DND-41 (cell line): Measurements from ENCODE around the gene RSPH3.
"Not testable (repeated sequence)": the region's sequence is repeated elsewhere in the genome, so short reads cannot be mapped to it uniquely, and the experiment has no call there.

Experiments used
- ATAC-seq: fragments of 200-7000 bp; cut with Tn5 transposase; 3 replicates; pipeline ENCODE4 v1.9.1; 2021; ENCODE audit warnings: low read depth; ENCODE audit not compliant: insufficient read depth
- DNase-seq: peaks from one replicate; pipeline ENCODE4 v3.0.0-alpha.2; 2020
- H2AFZ ChIP-seq: 2 replicates; pipeline ENCODE4 v1.6.0; 2012; ENCODE audit warnings: low read depth, low read length
- H3K27ac ChIP-seq: 2 replicates; pipeline ENCODE4 v1.5.1; 2012; ENCODE audit warnings: low read length, inconsistent platforms
- H3K27me3 ChIP-seq: fragments of 200-600 bp; sonication (generic); 2 replicates; pipeline ENCODE4 v1.6.0; 2012; ENCODE audit warnings: low read length, mild to moderate bottlenecking, inconsistent platforms; ENCODE audit not compliant: insufficient read depth, poor library complexity
- H3K36me3 ChIP-seq: 2 replicates; pipeline ENCODE4 v1.5.1; 2012; ENCODE audit warnings: low read length, inconsistent platforms; ENCODE audit not compliant: insufficient read depth
- H3K4me1 ChIP-seq: 2 replicates; pipeline ENCODE4 v1.5.1; 2012; ENCODE audit warnings: mild to moderate bottlenecking, low read length; ENCODE audit not compliant: insufficient read depth
- H3K4me2 ChIP-seq: 2 replicates; pipeline ENCODE4 v1.6.0; 2012; ENCODE audit warnings: mild to moderate bottlenecking, moderate library complexity, low read length, inconsistent platforms; ENCODE audit not compliant: insufficient read depth
- H3K4me3 ChIP-seq, 2 experiments: fragments of 200-600 bp in 1 of 2; shearing (Covaris generic) in 1 of 2; 2 replicates each; pipeline ENCODE4 v1.5.1; 2012 to 2016; ENCODE audit warnings: inconsistent platforms in 2 of 2, low read length in 2 of 2, mild to moderate bottlenecking in 2 of 2, low read depth in 1 of 2, moderate library complexity in 1 of 2
- H3K79me2 ChIP-seq: 2 replicates; pipeline ENCODE4 v1.6.0; 2012; ENCODE audit warnings: low read length, inconsistent platforms; ENCODE audit not compliant: insufficient read depth
- H3K9ac ChIP-seq: 2 replicates; pipeline ENCODE4 v1.6.0; 2012; ENCODE audit warnings: low read depth, mild to moderate bottlenecking, inconsistent platforms, low read length, moderate library complexity
- H3K9me3 ChIP-seq: 2 replicates; pipeline ENCODE4 v1.5.1; 2012; ENCODE audit warnings: low read length, moderate library complexity, mild to moderate bottlenecking, inconsistent platforms; ENCODE audit not compliant: insufficient read depth, severe bottlenecking
- H4K20me1 ChIP-seq: 2 replicates; pipeline ENCODE4 v1.6.0; 2012; ENCODE audit warnings: low read length; ENCODE audit not compliant: insufficient read depth
- EZH2 ChIP-seq: IDR thresholded peaks from 3 replicates; pipeline ENCODE4 v1.6.1; 2012; ENCODE audit warnings: borderline replicate concordance, low read depth, mild to moderate bottlenecking, moderate library complexity, low read length, inconsistent platforms; ENCODE audit not compliant: severe bottlenecking
- TF ChIP-seq, protein P1 (sequence below): IDR thresholded peaks from 2 replicates; pipeline ENCODE4 v1.5.1; 2012; ENCODE audit warnings: borderline replicate concordance, low read length, moderate library complexity, mild to moderate bottlenecking; ENCODE audit not compliant: poor library complexity, severe bottlenecking; ENCODE audit errors: extremely low read depth

RSPH3 gene

DNA sequence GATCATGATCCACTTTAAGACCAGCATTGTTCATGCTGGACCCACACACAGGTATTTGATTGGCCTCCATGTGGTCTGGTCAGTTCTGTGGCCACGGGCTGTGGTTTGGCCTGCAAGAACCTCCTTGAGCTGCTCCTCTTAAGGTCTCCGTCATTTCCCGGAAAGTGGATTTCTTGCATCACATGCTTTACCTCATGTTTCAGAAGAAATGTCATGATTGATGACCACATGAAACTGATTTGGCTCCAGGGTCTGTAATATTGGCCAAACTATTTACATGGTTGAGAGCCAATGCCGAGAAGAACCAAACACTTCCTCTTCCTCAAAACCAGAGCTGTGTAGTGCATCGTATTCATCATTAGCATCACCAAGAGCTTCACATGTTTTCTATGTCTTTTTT, 13.2 kb upstream of the RSPH3 start:
- no peak for ATAC-seq
- DNase-seq = no peak
- Histone ChIP-seq H3K27me3 (no peaks in the 10 kb centered on the region), H3K9ac (no peak overlapping the region), H3K36me3 (no peaks in the 10 kb centered on the region), H3K4me2 (no peak overlapping the region), H3K27ac (no peak overlapping the region), H3K4me1 (peaks cover 7% of the 10 kb centered on the region), H4K20me1 (no peaks in the 10 kb centered on the region), H3K9me3 (no peaks in the 10 kb centered on the region), H3K79me2 (no peaks in the 10 kb centered on the region), H3K4me3 (no peak overlapping the region), H2AFZ (no peak overlapping the region)
- TF ChIP-seq, protein P1, sequence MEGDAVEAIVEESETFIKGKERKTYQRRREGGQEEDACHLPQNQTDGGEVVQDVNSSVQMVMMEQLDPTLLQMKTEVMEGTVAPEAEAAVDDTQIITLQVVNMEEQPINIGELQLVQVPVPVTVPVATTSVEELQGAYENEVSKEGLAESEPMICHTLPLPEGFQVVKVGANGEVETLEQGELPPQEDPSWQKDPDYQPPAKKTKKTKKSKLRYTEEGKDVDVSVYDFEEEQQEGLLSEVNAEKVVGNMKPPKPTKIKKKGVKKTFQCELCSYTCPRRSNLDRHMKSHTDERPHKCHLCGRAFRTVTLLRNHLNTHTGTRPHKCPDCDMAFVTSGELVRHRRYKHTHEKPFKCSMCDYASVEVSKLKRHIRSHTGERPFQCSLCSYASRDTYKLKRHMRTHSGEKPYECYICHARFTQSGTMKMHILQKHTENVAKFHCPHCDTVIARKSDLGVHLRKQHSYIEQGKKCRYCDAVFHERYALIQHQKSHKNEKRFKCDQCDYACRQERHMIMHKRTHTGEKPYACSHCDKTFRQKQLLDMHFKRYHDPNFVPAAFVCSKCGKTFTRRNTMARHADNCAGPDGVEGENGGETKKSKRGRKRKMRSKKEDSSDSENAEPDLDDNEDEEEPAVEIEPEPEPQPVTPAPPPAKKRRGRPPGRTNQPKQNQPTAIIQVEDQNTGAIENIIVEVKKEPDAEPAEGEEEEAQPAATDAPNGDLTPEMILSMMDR = no peak
- TF ChIP-seq EZH2 = no peak

DNA sequence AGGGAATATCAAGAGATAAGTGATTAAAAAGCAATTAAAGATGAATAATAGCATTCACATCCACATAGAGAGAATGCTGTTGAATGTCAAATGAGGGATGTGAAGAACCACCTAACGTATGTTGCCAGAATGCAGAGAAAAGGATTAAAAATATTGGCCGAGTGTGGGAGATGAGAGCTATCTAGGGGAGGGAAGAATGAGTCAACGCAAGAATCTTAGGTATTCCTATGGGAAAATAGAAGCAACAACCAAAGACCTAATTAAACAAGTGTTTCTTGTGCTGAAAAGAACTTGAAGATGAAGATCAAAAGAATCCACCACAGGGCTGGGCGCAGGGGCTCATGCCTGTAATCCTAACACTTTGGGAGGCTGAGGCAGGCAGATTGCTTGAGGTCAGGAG, 12.2 kb upstream of the RSPH3 start:
- H3K27ac ChIP-seq = no peak overlapping the region
- H3K9me3 ChIP-seq = no peaks in the 10 kb centered on the region
- no peaks in the 10 kb centered on the region for H3K36me3 ChIP-seq
- no peaks in the 10 kb centered on the region for H3K79me2 ChIP-seq
- H3K4me3 ChIP-seq = no peak overlapping the region
- H3K9ac ChIP-seq = no peak overlapping the region
- no peak overlapping the region for H2AFZ ChIP-seq
- ATAC-seq = no peak
- H4K20me1 ChIP-seq = no peaks in the 10 kb centered on the region
- H3K27me3 ChIP-seq = no peaks in the 10 kb centered on the region
- H3K4me1 ChIP-seq = no peaks in the 10 kb centered on the region
- H3K4me2 ChIP-seq = no peak overlapping the region
- no peak for DNase-seq
- TF ChIP-seq, protein P1 = no peak
- no peak for TF ChIP-seq EZH2

DNA sequence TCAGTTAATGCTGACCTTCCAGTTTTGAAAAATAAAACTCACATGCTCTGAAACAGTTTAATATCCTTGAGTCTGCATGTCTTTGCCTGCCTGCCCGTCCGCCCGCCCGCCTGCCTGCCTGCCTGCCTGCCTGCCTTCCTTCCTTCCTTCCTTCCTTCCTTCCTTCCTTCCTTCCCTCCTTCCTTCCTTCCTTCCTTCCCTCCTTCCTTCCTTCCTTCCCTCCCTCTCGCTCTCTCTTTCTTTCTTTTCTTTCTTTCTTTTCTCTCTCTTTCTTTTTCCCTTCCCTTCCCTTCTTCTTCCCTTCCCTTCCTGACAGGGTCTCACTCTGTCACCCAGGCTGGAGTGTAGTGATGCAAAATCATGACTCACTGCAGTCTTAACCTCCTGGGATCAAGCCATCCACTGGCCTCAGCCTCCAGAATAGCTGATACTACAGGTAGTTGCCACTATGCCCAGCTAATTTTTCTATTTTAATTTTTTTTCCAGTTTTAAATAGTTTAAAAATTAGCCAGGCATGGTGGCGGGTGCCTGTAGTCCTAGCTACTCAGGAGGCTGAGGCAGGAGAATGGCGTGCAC, 10.1 kb upstream of the RSPH3 start:
- not testable (repeated sequence) for H3K27ac ChIP-seq, H3K79me2 ChIP-seq, H3K9me3 ChIP-seq, H3K4me1 ChIP-seq, ATAC-seq, H3K4me2 ChIP-seq, H3K4me3 ChIP-seq, H2AFZ ChIP-seq, H3K27me3 ChIP-seq, H4K20me1 ChIP-seq, H3K36me3 ChIP-seq, H3K9ac ChIP-seq, DNase-seq

DNA sequence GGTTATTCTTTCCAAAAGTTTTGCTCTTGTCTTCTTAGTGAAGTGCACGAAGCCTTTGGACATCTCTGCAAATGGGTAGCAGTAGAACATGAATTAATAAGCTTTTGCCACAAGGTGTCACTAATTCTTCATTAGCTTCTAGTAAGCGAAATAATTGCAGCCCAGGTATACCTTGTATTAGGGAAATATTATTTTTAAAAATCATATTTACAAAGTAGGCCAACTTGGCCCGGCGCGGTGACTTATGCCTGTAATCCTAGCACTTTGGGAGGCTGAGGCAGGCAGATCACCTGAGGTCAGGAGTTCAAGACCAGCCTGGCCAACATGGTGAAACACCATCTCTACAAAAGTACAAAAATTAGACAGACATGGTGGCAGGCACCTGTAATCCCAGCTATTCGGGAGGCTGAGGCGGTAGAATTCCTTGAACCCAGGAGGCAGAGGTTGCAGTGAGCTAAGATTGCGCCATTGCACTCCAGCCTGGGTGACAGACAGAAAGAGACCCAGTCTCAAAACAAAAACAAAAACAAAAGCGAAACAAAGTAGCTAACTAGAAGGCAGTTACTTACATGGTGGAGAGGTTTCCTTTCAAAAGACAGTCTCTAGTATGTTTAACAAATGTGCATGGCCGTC, 8.8 kb upstream of the RSPH3 start:
- Histone ChIP-seq H3K4me3 (no peak overlapping the region), H3K9me3 (no peaks in the 10 kb centered on the region), H4K20me1 (no peaks in the 10 kb centered on the region), H3K79me2 (no peaks in the 10 kb centered on the region), H2AFZ (no peak overlapping the region), H3K4me2 (no peak overlapping the region), H3K9ac (no peak overlapping the region), H3K27me3 (no peaks in the 10 kb centered on the region), H3K36me3 (no peaks in the 10 kb centered on the region), H3K4me1 (no peaks in the 10 kb centered on the region), H3K27ac (no peak overlapping the region)
- DNase-seq (no peak), ATAC-seq (peak; percentile 73)
- no peak for TF ChIP-seq EZH2
- TF ChIP-seq, protein P1 = peak; percentile 69
